Measurements from ENCODE around the gene REC8. TPM values are rescaled to one million over a fixed set of nuclear protein-coding genes. Genes with fewer than 3 reads are reported as not detected.
A peak's percentile ranks its signal among the peaks of the same experiment; 100 is the strongest.

Gene REC8
- total RNA-seq, 4 donors from 2014 or later: 2.5 to 17.2 (median 10.2) TPM

GRCh38 chr14:24135834-24136683, 35.8 kb upstream of the REC8 start, which contains the start of gene PSME1:
PSME1 (plus strand) TSS chr14:24136194; CDS start chr14:24136263, 69 bp downstream.
- Histone ChIP-seq H3K27me3 (no peaks in the 10 kb centered on the region), H3K36me3 (peaks cover 22% of the 10 kb centered on the region), H3K27ac (peak within 1 kb of the TSS; percentile 93), H3K4me3 (peak within 1 kb of the TSS; percentile 99), H3K4me1 (peaks cover 57% of the 10 kb centered on the region), H3K9me3 (no peaks in the 10 kb centered on the region)
- DNase-seq (ENCODE audit: low spot score in 2 of 2): peak; percentile 94 to 97
- WGBS: 0% methylated on average over 45 of the region's 75 CpGs
- TF ChIP-seq, protein P1, sequence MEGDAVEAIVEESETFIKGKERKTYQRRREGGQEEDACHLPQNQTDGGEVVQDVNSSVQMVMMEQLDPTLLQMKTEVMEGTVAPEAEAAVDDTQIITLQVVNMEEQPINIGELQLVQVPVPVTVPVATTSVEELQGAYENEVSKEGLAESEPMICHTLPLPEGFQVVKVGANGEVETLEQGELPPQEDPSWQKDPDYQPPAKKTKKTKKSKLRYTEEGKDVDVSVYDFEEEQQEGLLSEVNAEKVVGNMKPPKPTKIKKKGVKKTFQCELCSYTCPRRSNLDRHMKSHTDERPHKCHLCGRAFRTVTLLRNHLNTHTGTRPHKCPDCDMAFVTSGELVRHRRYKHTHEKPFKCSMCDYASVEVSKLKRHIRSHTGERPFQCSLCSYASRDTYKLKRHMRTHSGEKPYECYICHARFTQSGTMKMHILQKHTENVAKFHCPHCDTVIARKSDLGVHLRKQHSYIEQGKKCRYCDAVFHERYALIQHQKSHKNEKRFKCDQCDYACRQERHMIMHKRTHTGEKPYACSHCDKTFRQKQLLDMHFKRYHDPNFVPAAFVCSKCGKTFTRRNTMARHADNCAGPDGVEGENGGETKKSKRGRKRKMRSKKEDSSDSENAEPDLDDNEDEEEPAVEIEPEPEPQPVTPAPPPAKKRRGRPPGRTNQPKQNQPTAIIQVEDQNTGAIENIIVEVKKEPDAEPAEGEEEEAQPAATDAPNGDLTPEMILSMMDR (IDR thresholded peaks at IDR 0.05): no peak
- TF ChIP-seq POLR2AphosphoS5 (IDR thresholded peaks at IDR 0.05): peak in 2 of 3 donors; percentile 8 to 13
- no peak for TF ChIP-seq POLR2A (IDR thresholded peaks at IDR 0.05)
- no peak for TF ChIP-seq EP300 (IDR thresholded peaks at IDR 0.05)

- Histone ChIP-seq H3K36me3 (peaks cover 22% of the 10 kb centered on the region), H3K4me3 (peak overlapping the region; percentile 99), H3K9me3 (no peaks in the 10 kb centered on the region), H3K27ac (peak overlapping the region; percentile 93), H3K27me3 (no peaks in the 10 kb centered on the region), H3K4me1 (peaks cover 55% of the 10 kb centered on the region)
- WGBS: 29% methylated on average over 13 of the region's 13 CpGs
- DNase-seq (ENCODE audit: low spot score in 2 of 2): no peak
- TF ChIP-seq POLR2AphosphoS5 (IDR thresholded peaks at IDR 0.05) (no peak), EP300 (IDR thresholded peaks at IDR 0.05) (no peak), POLR2A (IDR thresholded peaks at IDR 0.05) (no peak)
- TF ChIP-seq, protein P1 (IDR thresholded peaks at IDR 0.05): no peak
Observed at GRCh38 chr14:24136684-24137528, 35.0 kb upstream of the REC8 start.

- no peak for TF ChIP-seq EP300 (IDR thresholded peaks at IDR 0.05)
- no peak for TF ChIP-seq POLR2AphosphoS5 (IDR thresholded peaks at IDR 0.05)
- TF ChIP-seq, protein P1 (IDR thresholded peaks at IDR 0.05): no peak
- no peak for TF ChIP-seq POLR2A (IDR thresholded peaks at IDR 0.05)
- 85% methylated on average over 8 of the region's 8 CpGs for WGBS
- Histone ChIP-seq H3K27ac (no peak overlapping the region), H3K27me3 (no peaks in the 10 kb centered on the region), H3K36me3 (peaks cover 22% of the 10 kb centered on the region), H3K4me1 (peaks cover 55% of the 10 kb centered on the region), H3K9me3 (no peaks in the 10 kb centered on the region), H3K4me3 (no peak overlapping the region)
- DNase-seq (ENCODE audit: low spot score in 2 of 2): no peak
Observed at GRCh38 chr14:24137529-24138395, 34.1 kb upstream of the REC8 start.

DNA sequence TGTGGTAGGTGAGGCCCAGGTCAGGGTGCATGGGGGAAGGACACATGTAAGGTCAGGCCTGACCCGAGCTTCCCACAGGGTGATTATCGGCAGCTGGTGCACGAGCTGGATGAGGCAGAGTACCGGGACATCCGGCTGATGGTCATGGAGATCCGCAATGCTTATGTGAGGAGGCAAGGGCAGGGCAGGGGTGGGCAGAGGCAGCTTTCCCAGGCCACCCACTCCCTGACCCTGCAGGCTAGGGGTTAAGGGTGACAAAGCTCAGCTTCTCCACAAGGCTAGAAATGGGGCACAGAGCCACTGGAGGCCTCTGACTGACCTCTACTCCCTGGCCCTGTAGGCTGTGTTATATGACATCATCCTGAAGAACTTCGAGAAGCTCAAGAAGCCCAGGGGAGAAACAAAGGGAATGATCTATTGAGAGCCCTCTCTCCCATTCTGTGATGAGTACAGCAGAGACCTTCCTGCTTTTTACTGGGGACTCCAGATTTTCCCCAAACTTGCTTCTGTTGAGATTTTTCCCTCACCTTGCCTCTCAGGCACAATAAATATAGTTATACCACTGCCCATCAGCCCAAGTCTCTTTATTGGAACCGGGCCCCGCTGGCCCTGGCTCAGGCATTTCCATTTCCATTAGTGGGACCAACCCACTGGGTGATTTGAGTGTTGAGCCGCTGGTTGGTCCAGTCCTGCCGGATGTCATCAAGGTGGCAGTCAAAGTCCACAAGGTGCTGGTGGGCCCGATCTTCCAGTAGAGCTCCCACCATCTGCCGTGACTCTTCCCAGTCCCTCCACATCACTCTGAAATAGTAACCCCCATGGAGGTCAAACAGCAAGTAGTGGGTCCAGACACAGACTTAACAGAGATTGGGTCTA, 33.2 kb upstream of the REC8 start:
- Histone ChIP-seq H3K4me1 (peaks cover 54% of the 10 kb centered on the region), H3K4me3 (no peak overlapping the region), H3K9me3 (no peaks in the 10 kb centered on the region), H3K36me3 (peaks cover 28% of the 10 kb centered on the region), H3K27ac (no peak overlapping the region), H3K27me3 (no peaks in the 10 kb centered on the region)
- DNase-seq (ENCODE audit: low spot score in 2 of 2): no peak
- 81% methylated on average over 13 of the region's 13 CpGs for WGBS
- no peak for TF ChIP-seq POLR2AphosphoS5 (IDR thresholded peaks at IDR 0.05)

Measured in suprapubic skin (tissue), 4 donors.